ENCODE data around the gene ADIPOR1. TPM values are rescaled to one million over a fixed set of nuclear protein-coding genes. Genes with fewer than 3 reads are reported as not detected.

The ADIPOR1 gene
- total RNA-seq, 1 donor from 2014 or later, result 52.4 TPM

DNA sequence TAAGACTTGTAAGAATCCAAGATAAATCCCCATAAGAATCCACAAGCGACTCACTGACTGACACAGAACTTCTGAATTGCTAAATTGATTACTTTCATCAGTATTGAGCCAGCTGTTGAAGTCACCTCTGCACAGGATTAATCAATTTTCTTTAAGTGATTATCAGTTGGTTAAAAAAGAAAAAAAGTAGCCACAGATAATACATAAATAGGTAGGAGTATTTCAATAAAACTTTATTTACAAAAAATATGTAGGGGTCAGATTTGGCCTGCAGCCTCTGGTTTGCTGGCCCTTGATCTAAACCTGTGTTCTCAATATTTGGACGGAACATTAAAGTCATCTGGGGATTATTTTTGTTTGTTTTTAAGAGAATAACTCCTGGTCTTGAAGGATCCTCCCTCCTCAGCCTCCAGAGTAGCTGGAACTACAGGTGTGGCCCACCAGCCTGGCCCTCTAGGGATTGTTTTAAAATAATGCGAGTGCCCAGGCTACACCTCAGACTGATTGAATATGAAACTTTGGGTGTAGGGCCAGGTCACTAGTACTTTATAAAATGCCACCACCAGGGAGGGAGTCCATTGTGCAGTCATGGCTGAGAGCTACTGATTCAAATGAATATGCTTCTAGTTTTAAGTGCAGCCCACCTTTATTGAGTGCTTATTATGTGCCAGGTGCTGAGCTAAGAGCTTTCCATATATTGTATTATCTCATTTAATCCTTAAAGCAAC, 42.3 kb upstream of the ADIPOR1 start:
- Mint-ChIP-seq H3K9me3 (no peaks in the 10 kb centered on the region), H3K27ac (no peak overlapping the region), H3K36me3 (no peaks in the 10 kb centered on the region), H3K4me1 (ENCODE audit: unreplicated experiment) (no peaks in the 10 kb centered on the region), H3K4me3 (no peak overlapping the region), H3K27me3 (peaks cover 35% of the 10 kb centered on the region)
- TF ChIP-seq, protein P1, sequence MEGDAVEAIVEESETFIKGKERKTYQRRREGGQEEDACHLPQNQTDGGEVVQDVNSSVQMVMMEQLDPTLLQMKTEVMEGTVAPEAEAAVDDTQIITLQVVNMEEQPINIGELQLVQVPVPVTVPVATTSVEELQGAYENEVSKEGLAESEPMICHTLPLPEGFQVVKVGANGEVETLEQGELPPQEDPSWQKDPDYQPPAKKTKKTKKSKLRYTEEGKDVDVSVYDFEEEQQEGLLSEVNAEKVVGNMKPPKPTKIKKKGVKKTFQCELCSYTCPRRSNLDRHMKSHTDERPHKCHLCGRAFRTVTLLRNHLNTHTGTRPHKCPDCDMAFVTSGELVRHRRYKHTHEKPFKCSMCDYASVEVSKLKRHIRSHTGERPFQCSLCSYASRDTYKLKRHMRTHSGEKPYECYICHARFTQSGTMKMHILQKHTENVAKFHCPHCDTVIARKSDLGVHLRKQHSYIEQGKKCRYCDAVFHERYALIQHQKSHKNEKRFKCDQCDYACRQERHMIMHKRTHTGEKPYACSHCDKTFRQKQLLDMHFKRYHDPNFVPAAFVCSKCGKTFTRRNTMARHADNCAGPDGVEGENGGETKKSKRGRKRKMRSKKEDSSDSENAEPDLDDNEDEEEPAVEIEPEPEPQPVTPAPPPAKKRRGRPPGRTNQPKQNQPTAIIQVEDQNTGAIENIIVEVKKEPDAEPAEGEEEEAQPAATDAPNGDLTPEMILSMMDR (conservative IDR thresholded peaks at IDR 0.05), result no peak
- no peak for DNase-seq (ENCODE audit: extremely low spot score, unreplicated experiment)

DNA sequence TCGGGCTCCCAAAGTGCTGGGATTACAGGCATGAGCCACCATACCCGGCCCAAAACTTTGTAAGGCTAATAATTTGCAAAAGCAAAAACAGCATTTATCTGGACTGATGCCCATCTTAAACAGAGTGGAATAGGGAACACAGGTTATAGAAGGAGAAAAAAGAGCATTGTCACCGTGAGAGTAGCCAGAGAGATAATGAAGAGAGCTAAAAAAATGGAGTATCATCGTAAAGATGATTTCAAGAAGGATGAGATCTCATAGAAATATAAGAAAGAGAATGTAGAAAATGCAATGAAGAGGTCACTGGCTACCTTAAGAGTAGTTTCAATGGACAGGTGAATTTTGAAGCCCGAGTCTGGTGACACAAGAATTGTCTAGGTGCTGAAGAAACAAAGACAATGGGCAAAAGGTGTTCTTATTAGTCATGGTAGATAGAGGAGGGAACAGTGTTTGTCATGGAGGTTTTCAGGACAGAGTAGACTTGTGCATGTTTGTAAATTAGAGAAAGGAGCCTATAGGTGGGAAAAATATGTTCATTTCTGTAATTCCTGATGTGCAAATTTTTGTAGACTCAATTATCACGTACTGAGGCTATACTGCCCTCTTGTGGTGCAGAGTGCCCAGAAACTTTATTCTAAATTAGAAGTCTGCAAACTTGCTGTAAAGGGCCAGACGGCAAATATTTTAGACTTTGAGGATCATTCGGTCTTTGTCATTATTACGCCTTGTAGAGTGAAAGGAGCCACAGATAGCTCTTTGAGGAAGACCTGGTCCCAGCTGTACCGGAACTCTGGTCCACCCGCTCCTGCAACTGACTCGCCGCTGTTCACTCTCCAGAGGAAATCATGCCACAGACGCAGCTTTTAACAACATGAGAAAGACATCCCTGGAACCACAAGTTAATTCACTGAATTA, 41.0 kb upstream of the ADIPOR1 start:
- TF ChIP-seq, protein P1 (conservative IDR thresholded peaks at IDR 0.05), result peak; percentile 94
- no peaks in the 10 kb centered on the region for H3K4me1 Mint-ChIP-seq (ENCODE audit: unreplicated experiment)
- no peak overlapping the region for H3K4me3 Mint-ChIP-seq
- H3K27ac Mint-ChIP-seq, result no peak overlapping the region
- no peaks in the 10 kb centered on the region for H3K9me3 Mint-ChIP-seq
- no peaks in the 10 kb centered on the region for H3K36me3 Mint-ChIP-seq
- no peak for DNase-seq (ENCODE audit: extremely low spot score, unreplicated experiment)
- peaks cover 45% of the 10 kb centered on the region for H3K27me3 Mint-ChIP-seq

DNA sequence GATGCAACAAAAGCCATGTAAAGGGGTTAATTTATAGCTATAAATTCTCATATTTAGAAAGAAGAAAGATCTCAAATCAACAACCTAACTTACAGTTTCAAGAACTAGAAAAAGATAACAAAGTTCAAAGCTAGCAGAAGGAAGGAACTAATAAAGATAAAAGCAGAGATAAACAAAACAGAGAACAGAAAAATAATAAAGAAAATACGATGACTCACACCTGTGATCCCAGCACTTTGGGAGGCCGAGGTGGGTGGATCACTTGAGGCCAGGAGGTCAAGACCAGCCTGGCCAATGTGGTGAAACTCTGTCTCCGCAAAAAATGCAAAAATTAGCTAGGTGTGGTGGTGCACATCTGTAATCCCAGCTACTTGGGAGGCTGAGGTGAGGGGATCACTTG, 36.6 kb upstream of the ADIPOR1 start:
- no peak overlapping the region for H3K4me3 Mint-ChIP-seq
- no peaks in the 10 kb centered on the region for H3K36me3 Mint-ChIP-seq
- H3K9me3 Mint-ChIP-seq, result peaks cover 4% of the 10 kb centered on the region
- TF ChIP-seq, protein P1 (conservative IDR thresholded peaks at IDR 0.05), result no peak
- H3K27me3 Mint-ChIP-seq, result peaks cover 77% of the 10 kb centered on the region
- H3K27ac Mint-ChIP-seq, result no peak overlapping the region
- no peak for DNase-seq (ENCODE audit: extremely low spot score, unreplicated experiment)
- H3K4me1 Mint-ChIP-seq (ENCODE audit: unreplicated experiment), result no peaks in the 10 kb centered on the region

DNA sequence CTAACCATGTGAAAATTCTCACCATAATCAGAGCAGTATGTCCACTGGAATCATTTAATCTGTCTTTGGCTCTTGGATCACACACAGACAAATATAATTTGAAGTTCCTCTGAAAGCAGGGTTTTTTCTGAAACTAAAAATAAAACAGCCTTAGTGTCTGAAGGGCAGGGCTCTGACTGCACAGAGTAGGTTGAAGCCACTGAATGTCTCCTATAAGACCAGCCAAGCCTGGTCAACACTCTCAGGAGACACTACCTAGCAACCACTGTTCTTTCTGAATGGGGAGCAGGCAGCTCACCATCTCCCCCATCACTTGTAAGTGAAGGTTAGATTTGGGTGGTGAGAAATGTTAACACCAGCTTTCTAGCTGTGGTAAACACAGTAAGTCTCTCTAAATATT, 33.0 kb upstream of the ADIPOR1 start:
- Mint-ChIP-seq H3K27me3 (peaks cover 76% of the 10 kb centered on the region), H3K9me3 (peaks cover 4% of the 10 kb centered on the region), H3K4me1 (ENCODE audit: unreplicated experiment) (no peaks in the 10 kb centered on the region), H3K4me3 (no peak overlapping the region), H3K36me3 (no peaks in the 10 kb centered on the region), H3K27ac (no peak overlapping the region)
- DNase-seq (ENCODE audit: extremely low spot score, unreplicated experiment), result no peak
- TF ChIP-seq, protein P1 (conservative IDR thresholded peaks at IDR 0.05), result no peak

DNA sequence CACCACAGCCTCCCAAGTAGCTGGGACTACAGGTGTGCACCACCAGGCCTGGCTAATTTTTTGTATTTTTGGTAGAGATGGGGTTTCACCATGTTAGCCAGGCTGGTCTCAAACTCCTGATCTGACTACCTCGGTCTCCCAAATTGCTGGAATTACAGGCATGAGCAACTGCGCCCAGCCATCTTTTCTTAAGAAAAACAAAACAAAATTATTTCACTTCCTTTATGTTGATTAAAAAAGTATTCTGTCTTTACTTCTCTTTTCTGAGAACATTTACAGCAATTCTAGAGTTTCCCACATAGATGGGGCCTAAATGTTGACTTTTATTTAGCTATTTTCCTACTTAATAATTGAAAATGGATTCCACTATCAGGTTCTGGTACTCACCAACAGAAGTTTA, 31.8 kb upstream of the ADIPOR1 start:
- H3K4me1 Mint-ChIP-seq (ENCODE audit: unreplicated experiment), result no peaks in the 10 kb centered on the region

More for the DNA sequence above, 31.8 kb upstream of the ADIPOR1 start:
- H3K36me3 Mint-ChIP-seq, result no peaks in the 10 kb centered on the region
- no peak overlapping the region for H3K27ac Mint-ChIP-seq
- TF ChIP-seq, protein P1 (conservative IDR thresholded peaks at IDR 0.05), result no peak
- H3K27me3 Mint-ChIP-seq, result peaks cover 69% of the 10 kb centered on the region
- peaks cover 4% of the 10 kb centered on the region for H3K9me3 Mint-ChIP-seq
- no peak overlapping the region for H3K4me3 Mint-ChIP-seq
- DNase-seq (ENCODE audit: extremely low spot score, unreplicated experiment), result no peak

All from type B pancreatic cell (in vitro differentiated cells).